HepG2 (cell line): Measurements from ENCODE around the gene PLBD1. TPM values are rescaled to one million over a fixed set of nuclear protein-coding genes. Genes with fewer than 3 reads are reported as not detected.

ENCODE experiments used
- ATAC-seq: fragments of 200-7000 bp; cut with Tn5 transposase; 3 replicates; pipeline ENCODE4 v1.9.1; 2020; ENCODE audit warnings: mild to moderate bottlenecking, moderate library complexity
- BruUV-seq: library from RNA; stranded (reverse); fragments of 400-500 nt; replicated peaks from 2 replicates; lab custom pipeline; 2021; lab: Mats Ljungman, UMichigan
- CTCF ChIA-PET: fragments of 300-600 bp; formaldehyde crosslinking; extraction: SDS; loops from one replicate; lab custom pipeline; 2021; ENCODE audit warnings: low total read pairs, inconsistent platforms, low intra/inter-chr PET ratio; lab: Yijun Ruan, JAX
- POLR2A ChIA-PET: fragments of 350-600 bp; sonication (Branson Sonifier 250); formaldehyde crosslinking; loops from one replicate; lab custom pipeline; 2020; ENCODE audit warnings: antibody characterized with exemption, inconsistent platforms; lab: Yijun Ruan, JAX
- DNase-seq: peaks from one replicate; pipeline ENCODE4 v3.0.0-alpha.2; 2015; ENCODE audit warnings: low spot score
- FAIRE-seq: peaks from 3 replicates; lab custom pipeline; 2011; peaks lifted over from hg19 to GRCh38; lab: Jason Lieb, UNC
- H2AFZ ChIP-seq: one replicate; pipeline ENCODE4 v1.6.1; 2011; ENCODE audit warnings: low read length, inconsistent platforms
- H3K27ac ChIP-seq: fragments of 300-600 bp; 3 replicates; pipeline ENCODE4 v1.8.0; 2011; ENCODE audit warnings: mixed run types, mild to moderate bottlenecking, mixed read lengths, low read length, inconsistent platforms; ENCODE audit not compliant: insufficient read depth; ENCODE audit errors: extremely low read length
- H3K27me3 ChIP-seq, 2 experiments: fragments of 200-600 bp in 1 of 2; 2 replicates in 1 of 2; 3 replicates in 1 of 2; pipeline versions ENCODE4 v1.6.0 to v1.8.0; 2011; ENCODE audit warnings: low read length in 2 of 2, mild to moderate bottlenecking in 2 of 2, moderate library complexity in 2 of 2, inconsistent platforms in 1 of 2; ENCODE audit not compliant: insufficient read depth in 2 of 2, control insufficient read depth in 1 of 2
- H3K36me3 ChIP-seq, 2 experiments: fragments of 200-600 bp in 1 of 2; replicated peaks in 1 of 2; 2 replicates in 1 of 2; 3 replicates in 1 of 2; pipeline versions ENCODE4 v1.5.1 to v1.8.0; 2011; ENCODE audit warnings: low read length in 2 of 2, inconsistent platforms in 1 of 2; ENCODE audit not compliant: insufficient read depth in 2 of 2, control insufficient read depth in 1 of 2
- H3K4me1 ChIP-seq: 2 replicates; pipeline ENCODE4 v1.5.1; 2012; ENCODE audit warnings: low read length, inconsistent platforms; ENCODE audit not compliant: insufficient read depth
- H3K4me2 ChIP-seq: 2 replicates; pipeline ENCODE4 v1.6.0; 2011; ENCODE audit warnings: low read depth, low read length, inconsistent platforms
- H3K4me3 ChIP-seq, 3 experiments: fragments of 200-600 bp in 1 of 3; sonication (generic), shearing (Covaris generic) in 1 of 3; replicated peaks in 1 of 3; 2 replicates each; pipeline ENCODE4 v1.5.1; 2011 to 2016; ENCODE audit warnings: low read length in 3 of 3, inconsistent platforms in 2 of 3, low read depth in 2 of 3, mild to moderate bottlenecking in 2 of 3, control low read depth in 1 of 3, mixed read lengths in 1 of 3; ENCODE audit not compliant: insufficient read depth in 1 of 3
- H3K79me2 ChIP-seq: one replicate; pipeline ENCODE4 v1.6.1; 2011; ENCODE audit warnings: low read length, inconsistent platforms; ENCODE audit not compliant: insufficient read depth
- H3K9ac ChIP-seq: 2 replicates; pipeline ENCODE4 v1.6.0; 2011; ENCODE audit warnings: mild to moderate bottlenecking, low read depth, low read length, inconsistent platforms; ENCODE audit not compliant: insufficient read depth
- H3K9me3 ChIP-seq: 2 replicates; pipeline ENCODE4 v1.5.1; 2012; ENCODE audit warnings: mild to moderate bottlenecking, low read length
- H4K20me1 ChIP-seq: 2 replicates; pipeline ENCODE4 v1.6.0; 2011; ENCODE audit warnings: inconsistent platforms, mild to moderate bottlenecking, low read length, moderate library complexity; ENCODE audit not compliant: insufficient read depth
- CEBPB ChIP-seq: IDR thresholded peaks from 2 replicates; pipeline ENCODE4 v1.6.1; 2011; ENCODE audit warnings: low read depth, low read length, improper control_type of control experiment, borderline replicate concordance
- ESRRA ChIP-seq: sonication (generic); formaldehyde crosslinking; IDR thresholded peaks from 2 replicates; pipeline ENCODE4 v1.5.1; 2020; ENCODE audit warnings: mild to moderate bottlenecking, low read depth, missing genetic modification reagents
- POGZ ChIP-seq: sonication (generic); formaldehyde crosslinking; IDR thresholded peaks from 2 replicates; pipeline ENCODE4 v1.4.0; 2020; ENCODE audit warnings: mild to moderate bottlenecking, missing genetic modification reagents
- SP140L ChIP-seq: sonication (generic); formaldehyde crosslinking; IDR thresholded peaks from 2 replicates; pipeline ENCODE4 v1.4.0; 2020; ENCODE audit warnings: missing genetic modification reagents, borderline replicate concordance
- TERF1 ChIP-seq: sonication (generic); formaldehyde crosslinking; IDR thresholded peaks from 2 replicates; pipeline ENCODE4 v1.8.0; 2022; ENCODE audit warnings: mild to moderate bottlenecking, missing genetic modification reagents, moderate library complexity
- ZFP62 ChIP-seq: sonication (generic); formaldehyde crosslinking; IDR thresholded peaks from 2 replicates; pipeline ENCODE4 v1.4.0; 2020; ENCODE audit warnings: missing genetic modification reagents
- ZFY ChIP-seq: sonication (generic); formaldehyde crosslinking; IDR thresholded peaks from 2 replicates; pipeline ENCODE4 v1.4.0; 2020; ENCODE audit warnings: missing genetic modification reagents
- WGBS: methylation state at CpG from one replicate; pipeline ENCODE4 v1.1.6; 2017; ENCODE audit warnings: low lambda C conversion rate; 5-methylcytosine and 5-hydroxymethylcytosine counted together
- in situ Hi-C: cut with HindIII; loops from 2 replicates; pipeline ENCODE4 v1.10.0; 2017; ENCODE audit warnings: low pct_unique_long_range_greater_than_20kb; ENCODE audit not compliant: extremely low pct_ligation_motif_present
- intact Hi-C: fragments of 100-400 bp; cut with micrococcal nuclease; formaldehyde crosslinking; loops from one replicate; pipeline ENCODE4 v1.10.0; 2022; ENCODE audit not compliant: unreplicated experiment
- polyA plus RNA-seq, 8 experiments: library from polyadenylated mRNA; depleted of rRNA in 3 of 8; stranded (reverse) in 7 of 8; unstranded in 1 of 8; fragments of >200 nt; fragmentation: Illumina TruSeq in 4 of 8; extraction: Trizol in 4 of 8; gene quantifications; 2 replicates each; pipeline versions ENCODE4 v1.2.1 to v1.2.3, GENCODE V29; 2011 to 2016; ENCODE audit warnings: low read depth in 4 of 8, missing spikeins in 1 of 8, mixed read lengths in 1 of 8; ENCODE audit not compliant: insufficient read depth in 1 of 8
- total RNA-seq, 5 experiments: library from RNA; depleted of rRNA; stranded (reverse); fragments of >200 nt; fragmentation: Illumina TruSeq; extraction: Trizol; gene quantifications; 2 replicates each; pipeline ENCODE4 v1.2.3, GENCODE V29; 2016; ENCODE audit warnings: low read depth in 1 of 5

Gene PLBD1
- total and polyA plus RNA-seq, 2 of the 13 experiments (the other 11 are each of a cell fraction or from before 2014, with no cell fraction given), result not detected

- TF ChIP-seq TERF1 (no peak), ZFY (no peak)
These were observed 5.4 kb upstream of the PLBD1 start (continued) for GRCh38 chr12:14573118-14573517.

GRCh38 chr12:14572401-14572800 is 4.7 kb upstream of the PLBD1 start:
- H3K27ac ChIP-seq, result no peak overlapping the region
- in situ Hi-C loops (no loop called here), intact Hi-C loops (no loop called here)
- H3K36me3 ChIP-seq, result no peaks in the 10 kb centered on the region
- H3K4me3 ChIP-seq, result no peak overlapping the region
- no peaks in the 10 kb centered on the region for H3K9me3 ChIP-seq
- H3K4me1 ChIP-seq, result no peaks in the 10 kb centered on the region
- ChIA-PET CTCF (no interaction called here), POLR2A (no interaction called here)
- 41% methylated on average over 4 of the region's 4 CpGs for WGBS
- BruUV-seq, result no TSS peak
- ATAC-seq (no peak), DNase-seq (no peak), FAIRE-seq (no peak)
- no peak overlapping the region for H3K9ac ChIP-seq
- no peaks in the 10 kb centered on the region; a peak in 1 of 5 replicates for H3K27me3 ChIP-seq
- no peak overlapping the region for H2AFZ ChIP-seq
- no peaks in the 10 kb centered on the region for H4K20me1 ChIP-seq
- no peak for TF ChIP-seq SP140L (CRISPR knock-in tag)
- no peak for TF ChIP-seq POGZ (CRISPR knock-in tag)
- TF ChIP-seq, all 625 proteins: peak for 0
- H3K79me2 ChIP-seq, result no peaks in the 10 kb centered on the region
- no peak overlapping the region for H3K4me2 ChIP-seq

DNA sequence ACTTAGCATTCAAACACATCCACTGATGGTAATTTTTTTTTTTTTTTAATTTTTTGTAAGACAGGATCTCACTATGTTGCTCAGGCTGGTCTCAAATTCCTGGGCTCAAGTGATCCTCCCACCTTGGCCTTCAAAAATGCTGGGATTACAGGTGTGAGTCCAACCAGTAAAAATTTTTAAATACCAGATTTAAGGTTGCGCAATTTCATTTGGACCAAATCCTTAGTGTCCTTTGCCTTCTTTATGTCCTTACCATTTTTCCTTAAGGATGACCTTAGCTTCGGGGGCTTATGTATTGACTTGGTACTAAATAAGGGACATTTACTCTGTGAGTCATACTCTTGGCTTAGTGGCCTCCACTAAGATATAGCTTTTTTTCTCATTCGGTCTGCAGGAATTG is 4.1 kb upstream of the PLBD1 start:
- H3K4me1 ChIP-seq, result no peaks in the 10 kb centered on the region
- H2AFZ ChIP-seq, result no peak overlapping the region
- H3K9ac ChIP-seq, result no peak overlapping the region
- in situ Hi-C loops, result no loop called here
- H3K9me3 ChIP-seq, result no peaks in the 10 kb centered on the region
- H3K27me3 ChIP-seq, result no peaks in the 10 kb centered on the region; a peak in 1 of 5 replicates
- H3K36me3 ChIP-seq, result no peaks in the 10 kb centered on the region
- BruUV-seq, result no TSS peak
- intact Hi-C loops, result no loop called here
- no peak for DNase-seq
- TF ChIP-seq ZFP62 (CRISPR knock-in tag) (no peak), CEBPB (peak; percentile 84), ESRRA (CRISPR knock-in tag) (no peak)
- no peak overlapping the region for H3K4me2 ChIP-seq
- no peak overlapping the region for H3K27ac ChIP-seq
- no peak for FAIRE-seq
- no peak overlapping the region for H3K4me3 ChIP-seq
- no peaks in the 10 kb centered on the region for H3K79me2 ChIP-seq
- ATAC-seq, result no peak
- POLR2A ChIA-PET, result no interaction called here
- WGBS, result 50% methylated on average over 3 of the region's 3 CpGs
- CTCF ChIA-PET, result no interaction called here
- no peaks in the 10 kb centered on the region for H4K20me1 ChIP-seq
